Dedifferentiated amniotic fluid mesenchymal stem cell (primary cell): ENCODE results near the gene XIAP.
A peak's percentile ranks its signal among the peaks of the same experiment; 100 is the strongest.
"Not testable (repeated sequence)": the region's sequence is repeated elsewhere in the genome, so short reads cannot be mapped to it uniquely, and the experiment has no call there.

Experiments
- DNase-seq: peaks from one replicate; pipeline ENCODE4 v3.0.0-alpha.2; 2016; ENCODE audit errors: extremely low spot score

XIAP gene

GRCh38 chrX:123859846-123860838 lies at the start of gene XIAP:
Gene XIAP (plus strand): TSS chrX:123860053. CDS start chrX:123885663, 25,610 bp downstream.
- DNase-seq = peak; percentile 67

- no peak for DNase-seq
Observed at GRCh38 chrX:123814343-123814742, 45.5 kb upstream of the XIAP start.

DNA sequence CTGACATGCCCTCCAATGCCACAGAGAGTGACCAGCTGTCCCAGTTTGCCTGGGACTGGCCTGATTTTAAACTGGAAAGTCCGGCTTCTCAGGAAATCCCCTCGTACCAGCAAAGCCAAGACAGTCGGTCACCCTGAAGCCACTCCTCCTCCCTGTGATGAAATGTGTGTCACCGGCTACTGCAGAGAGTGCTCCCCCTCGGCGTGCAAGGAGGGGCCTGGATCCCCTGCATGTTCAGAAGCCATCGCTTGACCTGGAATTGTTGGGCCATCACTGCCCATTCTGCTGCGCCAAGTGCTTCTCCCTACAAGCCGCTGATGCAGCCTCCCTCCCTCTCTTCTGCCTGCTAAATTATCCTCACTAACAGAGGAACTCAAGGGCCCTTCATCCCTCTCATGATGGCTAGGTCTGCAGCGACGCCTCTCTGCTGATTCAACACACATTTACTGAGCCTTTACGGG lies 44.9 kb upstream of the XIAP start:
- not testable (repeated sequence) for DNase-seq

DNA sequence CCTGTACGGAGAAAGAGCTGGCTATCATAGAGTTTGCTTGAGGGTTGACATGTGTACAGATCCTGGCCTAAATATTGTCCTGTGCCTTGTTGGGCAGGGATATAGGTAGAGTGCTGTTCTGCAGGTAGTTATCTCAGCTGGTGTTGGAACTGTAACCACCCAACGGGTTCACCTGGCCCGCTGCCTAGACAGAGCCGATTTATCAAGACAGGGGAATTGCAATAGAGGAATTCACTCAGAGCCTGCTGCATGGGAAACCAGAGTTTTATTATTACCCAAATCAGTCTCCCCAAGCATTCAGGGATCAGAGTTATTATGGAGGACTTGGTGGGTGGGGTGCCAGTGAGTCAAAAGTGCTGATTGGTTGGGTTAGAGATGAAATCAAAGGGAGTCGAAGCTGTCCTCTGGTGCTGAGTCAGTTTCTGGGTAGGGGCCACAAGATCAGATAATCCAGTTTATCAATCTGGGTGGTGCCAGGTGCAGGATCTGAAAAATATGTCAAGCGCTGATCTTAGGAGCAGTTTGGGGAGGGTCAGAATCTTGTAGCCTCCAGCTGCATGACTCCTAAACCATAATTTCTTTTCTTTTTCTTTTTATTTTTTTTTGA lies 42.5 kb upstream of the XIAP start:
- no peak for DNase-seq

GRCh38 chrX:123818243-123818642 lies 41.6 kb upstream of the XIAP start:
- no peak for DNase-seq

- no peak for DNase-seq
Observed at GRCh38 chrX:123822965-123823364, 36.9 kb upstream of the XIAP start.

DNA sequence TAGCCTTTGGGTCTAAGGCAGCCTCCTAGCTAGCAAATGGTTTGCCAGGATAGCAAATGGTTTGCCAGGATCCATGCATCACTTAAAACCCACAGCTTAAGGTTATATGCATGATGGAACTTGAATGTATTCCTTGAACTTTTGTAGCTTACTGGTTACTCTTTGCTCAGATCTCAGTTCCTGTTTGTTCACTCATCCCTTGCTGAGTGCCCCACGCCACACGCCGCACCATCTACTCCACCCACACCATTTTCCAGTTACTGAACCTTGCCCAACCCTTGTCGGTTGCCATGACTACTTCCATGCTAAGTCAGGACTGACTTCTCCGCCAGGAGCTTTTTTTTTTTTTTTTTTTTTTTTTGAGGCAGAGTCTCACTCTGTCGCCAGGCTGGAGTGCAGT lies 29.5 kb upstream of the XIAP start:
- DNase-seq = no peak

- DNase-seq = no peak
Observed at GRCh38 chrX:123833387-123833786, 26.5 kb upstream of the XIAP start.

DNA sequence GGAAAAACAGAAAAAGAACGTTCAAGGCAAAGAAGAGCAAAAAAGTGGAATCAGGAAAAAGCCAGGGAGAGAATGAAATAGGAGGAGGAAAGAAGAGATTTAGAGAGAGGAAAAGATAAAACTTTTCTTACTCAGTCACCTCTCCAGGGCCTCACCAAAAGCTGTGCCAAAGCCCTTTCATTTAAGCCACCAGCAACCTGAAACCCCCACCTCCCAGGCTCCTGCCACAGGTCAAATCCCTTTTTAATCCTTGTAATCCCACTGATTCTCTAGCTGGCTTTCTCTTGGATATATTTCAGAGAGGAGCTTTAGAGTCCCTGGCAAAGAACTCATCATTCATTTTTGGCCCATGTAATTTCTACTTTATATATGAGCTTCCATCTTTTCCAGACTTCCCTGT lies 25.7 kb upstream of the XIAP start:
- DNase-seq = no peak

DNA sequence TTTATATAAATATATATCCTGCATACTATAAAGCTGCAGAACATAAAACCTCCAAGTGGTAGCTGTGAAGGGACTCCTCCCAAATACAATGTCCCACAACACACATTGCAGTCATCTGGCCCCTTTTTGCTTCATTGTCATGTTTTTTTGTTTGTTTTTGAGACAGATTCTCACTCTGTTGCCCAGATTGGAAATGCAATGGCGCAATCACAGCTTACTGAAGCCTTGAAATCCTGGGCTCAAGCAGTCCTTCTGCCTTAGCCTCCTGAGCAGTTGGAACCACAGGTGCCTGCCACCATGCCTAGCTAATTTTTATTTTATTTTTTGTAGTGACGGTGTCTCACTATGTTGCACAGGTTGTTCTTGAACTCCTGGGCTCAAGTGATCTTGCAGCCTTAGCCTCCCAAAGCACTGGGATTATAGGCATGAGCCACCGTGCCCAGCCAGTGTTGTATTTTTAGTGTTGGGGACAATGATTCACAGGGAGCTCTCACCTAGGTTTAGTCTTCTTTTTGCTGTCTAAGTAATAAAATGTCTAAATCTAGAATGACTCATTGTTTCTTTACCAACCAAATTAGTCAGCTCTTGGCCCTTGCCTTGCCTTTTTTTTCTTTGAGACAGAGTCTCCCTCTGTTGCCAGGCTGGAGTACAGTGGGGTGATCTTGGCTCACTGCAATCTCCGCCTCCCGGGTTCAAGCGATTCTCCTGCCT lies 24.0 kb upstream of the XIAP start:
- DNase-seq = peak; percentile 42

DNA sequence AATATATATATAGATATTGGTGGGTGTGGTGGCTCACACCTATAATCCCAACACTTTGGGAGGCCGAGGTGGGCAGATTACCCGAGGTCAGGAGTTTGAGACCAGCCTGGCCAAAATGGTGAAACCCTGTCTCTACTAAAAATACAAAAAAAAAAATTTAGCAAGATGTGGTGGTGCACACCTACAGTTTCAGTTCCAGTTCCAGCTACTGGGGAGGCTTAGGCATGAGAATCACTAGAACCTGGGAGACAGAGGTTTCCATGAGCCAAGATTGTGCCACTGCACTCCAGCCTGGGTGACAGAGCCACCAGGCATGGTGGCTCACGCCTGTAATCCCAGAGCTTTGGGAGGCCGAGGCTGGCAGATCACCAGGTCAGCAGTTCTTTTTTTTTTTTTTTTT lies 14.7 kb upstream of the XIAP start:
- not testable (repeated sequence) for DNase-seq

- DNase-seq = no peak
Observed at GRCh38 chrX:123846577-123847038, 13.2 kb upstream of the XIAP start.

DNA sequence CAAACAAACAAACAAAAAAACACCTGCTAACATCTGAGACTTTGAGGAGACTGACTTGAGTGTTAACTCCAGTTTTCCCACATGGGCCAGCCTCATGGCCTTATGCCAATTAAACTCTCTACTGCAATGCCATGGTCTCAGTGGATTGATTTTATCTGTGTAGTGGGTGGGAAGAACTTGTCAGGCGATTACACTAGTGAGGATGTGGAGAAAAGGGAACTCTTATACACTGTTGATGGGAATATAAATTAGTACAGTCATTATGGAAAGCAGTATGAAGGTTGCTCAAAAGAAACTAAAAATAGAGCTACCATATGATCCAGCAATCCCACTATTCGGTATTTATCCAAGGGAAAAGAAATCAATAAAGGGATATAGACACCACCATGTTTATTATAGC lies 12.8 kb upstream of the XIAP start:
- no peak for DNase-seq

DNA sequence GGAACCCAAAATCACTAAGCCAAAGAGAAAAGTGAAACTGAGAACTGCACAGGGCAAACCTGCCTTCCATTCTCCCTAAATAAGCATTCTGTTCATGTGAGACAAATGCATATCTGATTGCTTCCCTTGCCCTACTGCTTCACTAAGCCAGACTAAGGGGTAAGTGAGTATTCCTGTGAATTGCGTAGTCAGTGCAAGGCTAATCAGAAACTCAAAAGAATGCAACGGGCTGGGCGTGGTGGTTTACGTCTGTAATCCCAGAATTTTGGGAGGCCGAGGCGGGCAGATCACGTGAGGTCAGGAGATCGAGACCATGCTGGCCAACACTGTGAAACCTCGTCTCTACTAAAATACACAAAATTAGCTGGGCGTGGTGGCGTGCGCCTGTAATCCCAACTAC lies 10.8 kb upstream of the XIAP start:
- DNase-seq = no peak

GRCh38 chrX:123849906-123850305 lies 9.9 kb upstream of the XIAP start:
- DNase-seq = not testable (repeated sequence)

DNA sequence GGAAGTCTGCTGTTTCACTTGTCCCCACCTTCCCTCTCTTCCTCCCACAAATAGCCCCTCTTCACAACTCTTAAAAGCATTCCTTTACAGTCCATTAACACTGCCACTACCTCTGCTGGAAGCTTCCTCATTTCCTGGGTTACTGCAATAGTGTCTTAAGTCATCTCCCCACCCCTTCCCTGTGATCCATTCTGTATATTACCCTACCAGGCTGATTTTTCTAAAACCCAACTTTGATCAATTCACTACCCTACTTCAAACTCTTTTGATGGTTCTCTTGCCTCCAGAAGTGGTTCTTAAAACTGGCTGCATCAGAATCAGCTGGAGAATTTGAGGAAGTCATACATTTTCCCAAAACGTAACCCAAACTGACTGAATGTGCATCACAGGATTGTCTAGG lies 8.8 kb upstream of the XIAP start:
- DNase-seq = no peak

DNA sequence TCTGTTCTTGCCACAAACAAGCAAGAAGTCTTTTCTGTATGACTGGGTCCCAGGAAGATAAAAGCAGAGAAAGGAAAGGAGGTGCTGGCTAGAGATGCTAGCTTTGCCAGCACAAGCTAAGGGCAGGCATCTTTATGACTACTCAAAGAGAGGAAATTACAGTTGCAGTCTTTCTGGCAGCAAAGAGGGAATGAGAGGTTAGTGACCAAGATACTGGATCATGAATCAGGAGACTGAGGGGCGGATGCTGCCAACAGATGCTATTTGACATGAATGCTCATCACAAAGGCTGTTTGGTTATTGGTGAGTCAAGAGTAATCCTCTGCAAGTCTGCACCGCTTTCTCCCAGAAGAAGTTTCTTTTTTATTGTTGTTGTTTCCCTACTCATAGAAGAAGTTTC lies 5.5 kb upstream of the XIAP start:
- DNase-seq = no peak

- peak; percentile 51 for DNase-seq
Observed at GRCh38 chrX:123859409-123859845, 426 bp upstream of the XIAP start.

DNA sequence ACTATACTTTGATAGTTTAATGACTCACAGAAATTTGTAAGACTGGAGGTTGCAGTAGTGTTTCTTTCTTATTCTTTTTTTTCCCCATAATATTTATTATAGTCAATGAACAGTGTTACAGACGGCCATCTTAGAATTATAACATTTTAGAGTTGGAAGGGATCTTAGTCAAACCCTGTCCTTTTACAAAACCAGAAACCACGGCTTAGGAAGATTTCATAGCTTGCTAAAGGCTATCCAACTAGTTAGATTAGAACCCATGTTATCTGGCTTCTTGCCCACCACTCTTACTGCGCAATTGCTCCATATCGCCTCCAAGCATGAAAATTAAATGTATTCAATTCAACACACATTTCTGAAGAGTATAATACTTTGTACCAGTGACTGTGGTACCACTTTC lies 1.1 kb downstream of the XIAP start:
- DNase-seq = no peak

- no peak for DNase-seq
Observed at GRCh38 chrX:123869488-123869887, 9.6 kb downstream of the XIAP start.

DNA sequence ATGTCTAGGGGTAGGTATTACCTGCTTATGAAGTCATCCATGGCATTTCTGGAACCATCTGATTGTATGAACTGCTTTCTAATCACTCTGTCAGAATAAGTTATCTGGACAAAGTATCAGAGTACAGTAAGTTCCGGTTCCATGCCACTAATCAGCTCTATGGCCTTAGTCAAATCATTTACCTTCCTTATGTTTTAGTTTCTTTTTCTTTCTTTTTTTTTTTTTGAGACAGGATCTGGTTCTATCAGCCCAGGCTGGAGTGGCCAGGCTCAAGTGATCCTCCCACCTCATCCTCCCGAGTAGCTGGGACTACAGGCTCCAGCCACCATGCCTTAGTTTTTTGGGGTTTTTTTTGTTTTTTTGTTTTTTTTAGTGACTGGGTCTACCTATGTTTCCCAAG lies 11.5 kb downstream of the XIAP start:
- no peak for DNase-seq

- DNase-seq = no peak
Observed at GRCh38 chrX:123873956-123874355, 14.1 kb downstream of the XIAP start.
